Body of pancreas (tissue), 4 donors: ENCODE measurements around the gene ODR4.

Experiments used
- CTCF ChIP-seq, 7 experiments: fragments of 450-650 bp in 4 of 7; fragments of 200-600 bp in 3 of 7; sonication (generic) in 3 of 7; IDR thresholded peaks; one replicate each; pipeline ENCODE4 v1.5.1; 2016 to 2019; ENCODE audit warnings: antibody characterized with exemption in 7 of 7
- POLR2A ChIP-seq, 3 donors: fragments of 450-650 bp; IDR thresholded peaks; one replicate each; pipeline ENCODE4 v1.6.1; 2016; ENCODE audit warnings: antibody characterized with exemption in 3 of 3, mild to moderate bottlenecking in 2 of 3

- TF ChIP-seq CTCF (IDR thresholded peaks at IDR 0.05) (no peak), POLR2A (IDR thresholded peaks at IDR 0.05) (no peak)
These were observed 49.6 kb upstream of the ODR4 start for GRCh38 chr1:186326009-186326408.
